HEK293T (cell line): ENCODE measurements around the gene PHLDA1.

Experiments
- CTCF ChIA-PET: fragments of 350-600 bp; formaldehyde crosslinking; extraction: SDS; loops from one replicate; lab custom pipeline; 2021; ENCODE audit warnings: antibody characterized with exemption, inconsistent platforms; lab: Yijun Ruan, JAX
- POLR2A ChIA-PET: fragments of 350-600 bp; formaldehyde crosslinking; extraction: SDS; loops from one replicate; lab custom pipeline; 2020; ENCODE audit warnings: antibody characterized with exemption, inconsistent platforms; lab: Yijun Ruan, JAX
- DNase-seq: peaks from one replicate; pipeline ENCODE4 v3.0.0; 2012; ENCODE audit warnings: mixed read lengths; ENCODE audit errors: extremely low spot score
- BHLHE40 ChIP-seq: fragments of 450-650 bp; IDR thresholded peaks from 2 replicates; pipeline ENCODE4 v1.6.1; 2016; ENCODE audit warnings: mild to moderate bottlenecking, moderate library complexity, borderline replicate concordance
- CTBP1 ChIP-seq: fragments of 450-650 bp; IDR thresholded peaks from 2 replicates; pipeline ENCODE4 v1.6.1; 2016; ENCODE audit warnings: borderline replicate concordance
- ELF4 ChIP-seq: fragments of 450-650 bp; IDR thresholded peaks from 2 replicates; pipeline ENCODE4 v1.6.1; 2017; ENCODE audit warnings: antibody characterized with exemption
- FOXA1 ChIP-seq: fragments of 450-650 bp; IDR thresholded peaks from 2 replicates; pipeline ENCODE4 v1.6.1; 2016; ENCODE audit warnings: mild to moderate bottlenecking
- FOXK2 ChIP-seq: fragments of 450-650 bp; IDR thresholded peaks from 2 replicates; pipeline ENCODE4 v1.6.1; 2016; ENCODE audit warnings: mild to moderate bottlenecking
- FOXM1 ChIP-seq: fragments of 450-650 bp; IDR thresholded peaks from 2 replicates; pipeline ENCODE4 v1.6.1; 2017; ENCODE audit warnings: mild to moderate bottlenecking, borderline replicate concordance
- HDGF ChIP-seq: fragments of 450-650 bp; IDR thresholded peaks from 2 replicates; pipeline ENCODE4 v1.6.1; 2017; ENCODE audit warnings: antibody characterized with exemption, borderline replicate concordance
- L3MBTL2 ChIP-seq: fragments of 450-650 bp; conservative IDR thresholded peaks from 2 replicates; pipeline ENCODE4 v1.6.1; 2016; ENCODE audit warnings: mild to moderate bottlenecking
- LEF1 ChIP-seq: fragments of 450-650 bp; IDR thresholded peaks from 2 replicates; pipeline ENCODE4 v1.6.1; 2017; ENCODE audit warnings: mild to moderate bottlenecking, borderline replicate concordance
- NFRKB ChIP-seq: fragments of 450-650 bp; IDR thresholded peaks from 2 replicates; pipeline ENCODE4 v1.6.1; 2016; ENCODE audit warnings: mild to moderate bottlenecking, moderate library complexity
- SP1 ChIP-seq: fragments of 450-650 bp; IDR thresholded peaks from 2 replicates; pipeline ENCODE4 v1.6.1; 2017
- SUZ12 ChIP-seq: fragments of 450-650 bp; IDR thresholded peaks from 2 replicates; pipeline ENCODE4 v1.6.1; 2016; ENCODE audit warnings: mild to moderate bottlenecking
- TF ChIP-seq, protein P1 (sequence below): fragments of 450-650 bp; IDR thresholded peaks from 2 replicates; pipeline ENCODE4 v1.6.1; 2016

Gene PHLDA1

DNA sequence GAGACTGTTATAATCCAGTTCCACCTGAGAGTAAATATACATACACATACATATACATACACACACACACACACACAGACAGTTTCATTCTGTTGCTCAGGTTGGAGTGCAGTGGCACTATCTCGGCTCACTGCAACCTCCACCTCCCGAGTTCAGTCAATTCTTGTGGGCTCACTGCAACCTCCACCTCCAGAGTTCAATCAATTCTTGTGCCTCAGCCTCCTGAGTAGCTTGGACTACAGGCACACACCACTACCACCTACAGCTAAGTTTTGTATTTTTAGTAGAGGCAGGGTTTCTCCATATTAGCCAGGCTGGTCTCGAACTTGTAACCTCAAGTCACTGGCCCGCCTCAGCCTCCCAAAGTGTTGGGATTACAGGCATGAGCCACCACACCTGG lies 8.9 kb upstream of the PHLDA1 start:
- no peak for DNase-seq
- ChIA-PET POLR2A (no interaction called here), CTCF (no interaction called here)
- no peak for TF ChIP-seq FOXK2
- TF ChIP-seq SP1: no peak

DNA sequence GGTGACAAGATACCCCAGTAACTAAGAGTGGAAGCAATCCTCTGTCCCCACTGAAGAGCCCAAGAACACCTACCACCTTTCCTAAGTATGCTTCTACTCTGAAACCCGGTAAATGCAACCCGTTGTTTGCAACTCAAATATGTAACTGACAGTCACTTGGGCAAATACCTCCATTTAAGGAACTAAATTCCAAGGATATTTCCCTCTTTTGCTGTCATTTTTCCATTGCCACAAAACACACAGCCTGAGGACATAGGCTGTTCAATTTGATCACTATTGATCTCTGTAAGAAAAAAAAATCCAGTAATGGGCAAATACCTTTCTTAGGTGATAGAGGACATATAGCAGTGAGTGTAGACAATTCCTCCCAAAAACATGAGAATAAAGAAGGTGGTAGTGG lies 6.6 kb upstream of the PHLDA1 start:
- ChIA-PET CTCF (no interaction called here), POLR2A (no interaction called here)
- DNase-seq: no peak
- TF ChIP-seq FOXA1 (no peak), ELF4 (no peak), BHLHE40 (no peak), LEF1 (no peak)

DNA sequence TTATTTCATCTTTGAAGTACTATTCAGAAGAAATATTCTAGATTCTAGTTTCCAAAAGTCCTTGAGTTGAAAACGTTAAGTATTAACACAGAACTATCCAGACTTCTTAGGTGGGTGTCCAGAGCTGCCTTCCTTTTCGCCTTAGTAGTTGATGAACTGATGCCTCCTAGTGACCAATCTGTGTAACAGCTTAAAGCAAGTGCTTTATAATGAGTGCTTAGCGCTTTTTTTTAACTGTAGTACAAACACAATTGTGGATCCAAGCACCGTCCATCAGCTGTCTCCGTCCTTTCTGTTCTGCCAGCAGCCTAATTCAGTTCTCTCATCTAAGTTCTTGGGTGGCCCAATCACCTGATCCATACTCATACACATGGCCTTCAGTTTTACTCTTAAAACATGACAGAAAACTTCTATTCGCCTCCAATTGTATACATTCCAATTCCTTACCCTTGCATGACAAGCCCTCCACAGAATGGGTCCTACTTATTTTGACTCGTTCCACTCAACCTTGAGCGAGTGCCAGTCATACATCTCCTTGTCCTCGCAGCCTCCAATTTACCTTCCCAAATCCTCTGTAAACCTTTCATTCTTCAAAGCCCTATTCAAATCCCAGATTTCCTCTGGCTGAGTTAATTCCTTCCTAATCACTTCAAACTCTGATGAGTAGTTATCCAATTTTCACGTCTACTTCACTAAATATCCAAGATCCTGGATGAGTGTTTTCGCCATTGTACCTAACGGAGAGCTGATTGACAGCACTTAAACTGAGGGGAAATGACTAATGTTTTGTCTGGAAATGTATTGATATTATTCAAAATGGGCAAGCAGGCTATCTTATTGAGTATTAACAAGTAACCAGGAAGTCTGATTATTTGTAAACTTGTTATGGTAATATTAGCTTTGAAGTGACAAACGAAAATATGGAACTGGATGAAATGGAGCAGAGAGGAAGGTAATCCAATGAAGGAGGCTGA lies 5.8 kb upstream of the PHLDA1 start:
- no peak for TF ChIP-seq HDGF
- no peak for TF ChIP-seq NFRKB
- TF ChIP-seq LEF1: no peak
- TF ChIP-seq FOXK2: no peak
- TF ChIP-seq FOXA1: no peak
- TF ChIP-seq BHLHE40: no peak
- TF ChIP-seq, protein P1, sequence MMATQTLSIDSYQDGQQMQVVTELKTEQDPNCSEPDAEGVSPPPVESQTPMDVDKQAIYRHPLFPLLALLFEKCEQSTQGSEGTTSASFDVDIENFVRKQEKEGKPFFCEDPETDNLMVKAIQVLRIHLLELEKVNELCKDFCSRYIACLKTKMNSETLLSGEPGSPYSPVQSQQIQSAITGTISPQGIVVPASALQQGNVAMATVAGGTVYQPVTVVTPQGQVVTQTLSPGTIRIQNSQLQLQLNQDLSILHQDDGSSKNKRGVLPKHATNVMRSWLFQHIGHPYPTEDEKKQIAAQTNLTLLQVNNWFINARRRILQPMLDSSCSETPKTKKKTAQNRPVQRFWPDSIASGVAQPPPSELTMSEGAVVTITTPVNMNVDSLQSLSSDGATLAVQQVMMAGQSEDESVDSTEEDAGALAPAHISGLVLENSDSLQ: peak; percentile 54
- TF ChIP-seq L3MBTL2: no peak
- CTCF ChIA-PET: interaction anchor here (0.7 to 1.1 kb wide), 4 partner anchors 139 to 552 kb away, joined by 3 to 5 read pairs (median 4); no protein-coding TSS in a partner anchor
- POLR2A ChIA-PET: interaction anchor here (1.0 kb wide), 1 partner anchor 526 kb away, joined by 3 read pairs; the partner anchor contains the start of gene KRR1
- peak; percentile 52 for DNase-seq

DNA sequence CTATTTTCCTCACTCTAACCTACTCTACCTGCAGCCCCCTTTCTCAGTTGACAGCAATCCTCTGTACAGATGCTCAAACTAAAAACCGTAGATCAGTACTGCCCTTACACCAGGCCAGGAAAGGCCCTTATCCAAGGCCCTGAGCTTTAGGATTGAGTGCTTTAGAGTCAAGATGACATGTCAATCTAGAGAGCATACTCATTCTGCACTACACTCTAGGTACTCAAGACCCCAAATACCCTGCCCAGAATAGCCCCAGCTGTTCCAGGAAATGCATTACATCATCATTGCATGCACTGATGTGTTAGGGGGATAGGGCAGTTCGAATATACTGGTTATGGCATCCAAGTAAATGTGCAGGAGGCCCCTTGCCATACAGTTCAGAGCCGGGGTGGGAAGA lies 3.5 kb upstream of the PHLDA1 start:
- POLR2A ChIA-PET: interaction anchor here (0.6 kb wide), 1 partner anchor 894 kb away, joined by 3 read pairs; no protein-coding TSS in a partner anchor
- CTCF ChIA-PET: no interaction called here

DNA sequence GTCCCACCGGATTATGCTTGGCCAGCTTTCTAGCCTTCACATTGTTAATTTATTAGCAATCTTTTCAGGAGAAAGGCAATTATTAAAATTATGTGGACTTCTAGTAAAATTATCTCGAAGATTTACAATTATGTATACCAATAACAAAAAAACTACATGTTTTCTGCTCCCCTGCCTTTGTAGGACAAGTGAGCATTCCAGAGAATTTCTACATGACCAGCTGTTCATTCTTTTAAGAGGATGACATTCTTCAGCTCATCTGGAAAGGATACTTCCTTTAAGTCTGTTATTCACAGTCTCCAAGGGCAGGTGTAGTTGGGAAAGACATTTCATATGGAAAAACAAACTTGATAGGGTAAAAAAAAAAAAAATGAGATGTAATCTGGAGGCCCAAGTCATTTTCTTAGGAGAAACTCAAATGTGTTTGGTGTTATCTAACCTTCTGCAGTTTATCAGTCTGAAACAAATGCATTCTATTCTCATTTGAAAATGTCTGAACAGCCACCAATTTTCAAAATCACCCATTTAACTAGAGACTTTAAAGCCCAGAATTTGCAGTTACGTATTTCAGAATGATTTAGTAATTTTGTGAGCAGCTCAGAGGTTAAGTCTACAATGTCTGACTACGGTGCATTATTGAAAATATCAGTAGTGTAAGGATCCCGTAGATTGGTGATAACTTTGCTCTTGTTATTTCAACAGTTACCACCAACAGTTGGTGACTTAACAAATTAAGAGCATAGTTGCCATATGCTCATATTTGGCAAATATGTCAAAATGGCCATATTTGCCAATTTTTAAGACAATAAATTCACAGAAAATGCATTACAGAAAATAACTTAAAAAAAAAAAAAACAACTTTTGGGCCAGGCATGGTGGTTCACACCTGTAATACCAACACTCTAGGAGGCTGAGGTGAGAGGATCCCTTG lies 1.8 kb upstream of the PHLDA1 start:
- CTCF ChIA-PET: interaction anchor here (0.8 kb wide), 1 partner anchor 335 kb away, joined by 6 read pairs; no protein-coding TSS in a partner anchor
- POLR2A ChIA-PET: no interaction called here
- no peak for DNase-seq
- TF ChIP-seq FOXA1 (no peak), BHLHE40 (no peak), CTBP1 (no peak)

More for the DNA sequence above, 3.5 kb upstream of the PHLDA1 start:
- DNase-seq: no peak
- TF ChIP-seq HDGF (no peak), FOXK2 (no peak), FOXA1 (no peak), LEF1 (no peak), SP1 (no peak), FOXM1 (no peak)

DNA sequence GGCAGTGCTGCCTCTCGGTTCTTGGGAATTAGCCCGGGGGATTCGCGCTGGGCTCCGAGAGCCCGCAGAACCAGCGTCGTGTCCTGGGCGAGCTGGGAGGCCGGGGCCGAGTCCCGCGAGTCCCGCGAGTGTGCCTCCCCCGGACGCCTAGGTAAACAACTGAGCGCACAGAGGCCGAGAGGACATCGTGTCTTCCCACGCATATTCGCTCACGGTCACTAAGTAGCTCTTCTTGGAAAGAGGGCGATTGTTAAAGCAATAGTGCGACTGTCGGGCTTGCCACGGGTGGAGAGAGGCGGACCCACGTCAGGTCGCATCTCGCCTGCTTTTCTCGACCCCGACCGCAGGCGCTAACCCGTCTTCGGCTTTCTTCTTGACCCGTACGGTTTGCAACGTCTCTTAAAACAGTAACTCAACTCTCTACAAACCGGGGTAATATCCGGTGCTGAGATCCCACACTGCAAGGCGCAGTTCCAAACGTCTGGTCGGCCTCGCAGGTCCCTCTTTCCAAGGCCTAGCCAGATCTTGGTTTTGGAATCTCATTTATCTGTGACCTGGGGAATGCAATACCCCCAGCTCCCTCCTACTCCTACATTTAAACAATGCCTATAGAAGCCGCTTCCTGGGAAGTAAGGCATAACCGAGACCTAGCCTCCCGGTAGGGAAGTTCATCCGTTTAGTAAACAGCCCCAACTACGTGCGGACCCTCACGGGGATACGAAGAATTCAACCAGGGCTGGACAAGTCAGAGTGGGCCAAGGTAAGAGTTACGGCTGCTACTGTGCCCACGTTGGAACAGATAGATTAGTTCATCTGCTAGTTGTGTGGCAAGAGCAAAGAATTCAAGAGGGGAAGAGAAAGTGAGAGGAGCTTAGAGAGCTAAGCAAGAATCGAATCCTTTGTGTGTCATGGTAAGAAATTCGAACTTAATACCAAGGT lies 736 bp upstream of the PHLDA1 start:
- peak; percentile 27 for DNase-seq
- ChIA-PET POLR2A (interaction anchor here (1.0 to 1.1 kb wide), 2 partner anchors 12 to 381 kb away, joined by 3 read pairs; no protein-coding TSS in a partner anchor), CTCF (interaction anchor here (1.0 to 1.6 kb wide), 2 partner anchors 393 to 506 kb away, joined by 3 to 7 read pairs; no protein-coding TSS in a partner anchor)
- TF ChIP-seq L3MBTL2 (peak; percentile 8), SUZ12 (no peak)

DNA sequence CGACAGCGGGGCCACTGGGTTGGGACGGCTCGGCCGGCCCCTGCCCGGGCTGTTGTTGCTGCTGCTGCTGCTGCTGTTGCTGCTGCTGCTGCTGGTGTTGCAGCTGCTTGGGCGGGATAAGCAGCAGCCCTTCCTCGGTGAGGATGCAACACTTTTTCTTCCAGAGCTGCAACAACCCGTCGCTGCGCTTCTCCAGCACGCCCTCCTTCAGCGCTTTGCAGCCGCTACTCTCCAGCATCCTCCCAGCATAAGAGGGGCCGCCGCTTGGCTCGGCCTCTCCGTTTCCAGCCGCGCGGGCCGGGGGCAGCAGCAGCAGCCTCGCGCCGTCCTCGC lies 529 bp downstream of the PHLDA1 start:
- TF ChIP-seq NFRKB: no peak
- TF ChIP-seq SP1: no peak
- TF ChIP-seq, protein P1: no peak
- TF ChIP-seq ELF4: no peak
- TF ChIP-seq CTBP1: no peak
- TF ChIP-seq BHLHE40: no peak
- no peak for TF ChIP-seq LEF1
- DNase-seq: no peak
- CTCF ChIA-PET: interaction anchor here (0.6 to 1.6 kb wide), 5 partner anchors 16 to 504 kb away, joined by 3 to 7 read pairs (median 3); no protein-coding TSS in a partner anchor
- POLR2A ChIA-PET: interaction anchor here (1.0 to 1.1 kb wide), 2 partner anchors 10 to 380 kb away, joined by 3 read pairs; no protein-coding TSS in a partner anchor
